A673 (cell line): Measurements from ENCODE around the gene SOD2. TPM values are rescaled to one million over a fixed set of nuclear protein-coding genes. Genes with fewer than 3 reads are reported as not detected.

Experiments used
- BruUV-seq: library from RNA; stranded (reverse); fragments of 400-500 nt; replicated peaks from 2 replicates; lab custom pipeline; 2021; lab: Mats Ljungman, UMichigan
- CTCF ChIA-PET: fragments of 300-600 bp; sonication (Branson Sonifier 250); formaldehyde crosslinking; loops from one replicate; lab custom pipeline; 2022; ENCODE audit warnings: antibody characterized with exemption; lab: Charles Lee
- POLR2A ChIA-PET: fragments of 300-600 bp; sonication (Branson Sonifier 250); formaldehyde crosslinking; loops from one replicate; lab custom pipeline; 2022; ENCODE audit warnings: antibody characterized with exemption; ENCODE audit not compliant: low non-redundant PET; lab: Charles Lee
- DNase-seq: peaks from one replicate; pipeline ENCODE4 v3.0.0-alpha.2; 2015; ENCODE audit warnings: low spot score
- H3K27ac ChIP-seq: fragments of 200-600 bp; sonication (generic); 2 replicates; pipeline ENCODE4 v1.5.1; 2016; ENCODE audit warnings: mixed run types, low read depth, mild to moderate bottlenecking, mixed read lengths, antibody characterized with exemption, low read length; ENCODE audit not compliant: poor library complexity, severe bottlenecking
- H3K27me3 ChIP-seq: fragments of 200-600 bp; sonication (generic); replicated peaks from 2 replicates; pipeline ENCODE4 v1.6.1; 2017; ENCODE audit warnings: mixed run types, low read depth, mild to moderate bottlenecking, mixed read lengths, antibody characterized with exemption, low read length; ENCODE audit not compliant: insufficient read depth, poor library complexity
- H3K36me3 ChIP-seq: fragments of 200-600 bp; sonication (generic); 2 replicates; pipeline ENCODE4 v1.6.1; 2016; ENCODE audit warnings: mixed run types, mild to moderate bottlenecking, mixed read lengths, antibody characterized with exemption, low read length; ENCODE audit not compliant: insufficient read depth, poor library complexity, severe bottlenecking
- H3K4me1 ChIP-seq: fragments of 200-600 bp; sonication (generic); 2 replicates; pipeline ENCODE4 v1.6.1; 2017; ENCODE audit warnings: mixed run types, mild to moderate bottlenecking, mixed read lengths, antibody characterized with exemption, low read length; ENCODE audit not compliant: insufficient read depth, poor library complexity, severe bottlenecking
- H3K4me3 ChIP-seq: fragments of 200-600 bp; sonication (generic); 2 replicates; pipeline ENCODE4 v1.5.1; 2016; ENCODE audit warnings: low read depth, mixed run types, mild to moderate bottlenecking, mixed read lengths, low read length; ENCODE audit not compliant: poor library complexity, severe bottlenecking
- H3K9me3 ChIP-seq: fragments of 200-600 bp; sonication (generic); 2 replicates; pipeline ENCODE4 v1.6.1; 2016; ENCODE audit warnings: mixed run types, low read depth, mild to moderate bottlenecking, mixed read lengths, antibody characterized with exemption, low read length; ENCODE audit not compliant: poor library complexity, severe bottlenecking
- EZH2 ChIP-seq: fragments of 200-600 bp; sonication (generic); IDR thresholded peaks from 2 replicates; pipeline ENCODE4 v1.6.1; 2017; ENCODE audit warnings: borderline replicate concordance, low read depth, mild to moderate bottlenecking, mixed read lengths, antibody characterized with exemption, low read length; ENCODE audit not compliant: poor library complexity, severe bottlenecking
- intact Hi-C: fragments of 100-400 bp; cut with micrococcal nuclease; formaldehyde crosslinking; loops from one replicate; pipeline ENCODE4 v1.10.0; 2022; ENCODE audit not compliant: unreplicated experiment
- total RNA-seq: library from RNA; stranded (reverse); gene quantifications from 2 replicates; pipeline ENCODE4 v1.2.3, GENCODE V29; 2021
- TF ChIP-seq, protein P1 (sequence below): fragments of 300-800, 200-600 bp; sonication (generic); conservative IDR thresholded peaks from 2 replicates; pipeline ENCODE4 v1.5.1; 2017; ENCODE audit warnings: low read depth, mild to moderate bottlenecking, antibody characterized with exemption, low read length, moderate library complexity, mixed read lengths

Gene SOD2
- total RNA-seq, 1 experiment from 2014 or later: 159 TPM

DNA sequence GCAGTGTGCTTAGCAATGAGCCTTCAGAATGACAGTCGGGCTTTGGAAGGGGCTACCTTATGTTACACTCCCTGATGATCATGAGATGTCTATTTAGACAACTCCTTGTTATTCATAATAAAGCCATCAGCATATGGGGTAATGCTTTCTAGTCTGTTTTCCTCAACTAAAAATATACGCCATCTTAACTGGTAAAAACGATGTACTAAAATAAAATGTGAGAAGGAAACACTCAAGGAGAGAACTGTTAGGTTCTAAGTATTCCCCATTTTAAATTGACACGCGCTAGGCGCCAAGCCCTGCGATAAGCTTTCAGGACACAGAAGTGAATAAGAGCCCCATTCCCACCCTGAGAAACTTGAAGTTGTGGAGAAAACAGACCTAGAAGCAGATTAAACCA, 43.6 kb downstream of the SOD2 start:
- Histone ChIP-seq H3K9me3 (no peaks in the 10 kb centered on the region), H3K4me1 (no peaks in the 10 kb centered on the region), H3K36me3 (no peaks in the 10 kb centered on the region), H3K4me3 (no peak overlapping the region), H3K27ac (no peak overlapping the region), H3K27me3 (no peaks in the 10 kb centered on the region)
- no peak for TF ChIP-seq EZH2
- no peak for DNase-seq
- ChIA-PET POLR2A (no interaction called here), CTCF (no interaction called here)
- no TSS peak for BruUV-seq
- intact Hi-C loops: no loop called here

DNA sequence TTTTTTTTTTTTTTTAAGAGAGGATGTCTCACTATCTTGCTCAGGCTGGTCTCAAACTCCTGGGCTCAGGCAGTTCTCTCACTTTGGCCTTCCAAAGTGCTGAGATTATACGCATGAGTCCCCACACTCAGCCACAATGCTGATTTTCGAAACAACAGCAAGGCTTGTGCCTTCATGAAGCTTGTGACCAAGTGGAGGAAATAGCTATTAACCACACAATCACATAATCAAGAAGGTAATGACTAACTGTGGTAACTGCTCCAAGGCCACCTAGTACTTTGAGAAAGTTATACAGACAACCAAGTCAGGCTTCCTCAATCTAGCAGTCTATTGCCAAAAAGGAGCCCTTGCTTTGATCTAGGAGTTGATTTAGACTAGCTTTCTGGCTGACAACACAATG, 46.3 kb downstream of the SOD2 start:
- no peak overlapping the region for H3K27ac ChIP-seq
- no peaks in the 10 kb centered on the region for H3K9me3 ChIP-seq
- TF ChIP-seq EZH2: no peak
- TF ChIP-seq, protein P1, sequence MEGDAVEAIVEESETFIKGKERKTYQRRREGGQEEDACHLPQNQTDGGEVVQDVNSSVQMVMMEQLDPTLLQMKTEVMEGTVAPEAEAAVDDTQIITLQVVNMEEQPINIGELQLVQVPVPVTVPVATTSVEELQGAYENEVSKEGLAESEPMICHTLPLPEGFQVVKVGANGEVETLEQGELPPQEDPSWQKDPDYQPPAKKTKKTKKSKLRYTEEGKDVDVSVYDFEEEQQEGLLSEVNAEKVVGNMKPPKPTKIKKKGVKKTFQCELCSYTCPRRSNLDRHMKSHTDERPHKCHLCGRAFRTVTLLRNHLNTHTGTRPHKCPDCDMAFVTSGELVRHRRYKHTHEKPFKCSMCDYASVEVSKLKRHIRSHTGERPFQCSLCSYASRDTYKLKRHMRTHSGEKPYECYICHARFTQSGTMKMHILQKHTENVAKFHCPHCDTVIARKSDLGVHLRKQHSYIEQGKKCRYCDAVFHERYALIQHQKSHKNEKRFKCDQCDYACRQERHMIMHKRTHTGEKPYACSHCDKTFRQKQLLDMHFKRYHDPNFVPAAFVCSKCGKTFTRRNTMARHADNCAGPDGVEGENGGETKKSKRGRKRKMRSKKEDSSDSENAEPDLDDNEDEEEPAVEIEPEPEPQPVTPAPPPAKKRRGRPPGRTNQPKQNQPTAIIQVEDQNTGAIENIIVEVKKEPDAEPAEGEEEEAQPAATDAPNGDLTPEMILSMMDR: no peak
- intact Hi-C loops: no loop called here
- BruUV-seq: no TSS peak
- no peak for DNase-seq
- H3K36me3 ChIP-seq: no peaks in the 10 kb centered on the region
- no peaks in the 10 kb centered on the region for H3K27me3 ChIP-seq
- POLR2A ChIA-PET: no interaction called here
- H3K4me1 ChIP-seq: no peaks in the 10 kb centered on the region
- CTCF ChIA-PET: no interaction called here
- no peak overlapping the region for H3K4me3 ChIP-seq

DNA sequence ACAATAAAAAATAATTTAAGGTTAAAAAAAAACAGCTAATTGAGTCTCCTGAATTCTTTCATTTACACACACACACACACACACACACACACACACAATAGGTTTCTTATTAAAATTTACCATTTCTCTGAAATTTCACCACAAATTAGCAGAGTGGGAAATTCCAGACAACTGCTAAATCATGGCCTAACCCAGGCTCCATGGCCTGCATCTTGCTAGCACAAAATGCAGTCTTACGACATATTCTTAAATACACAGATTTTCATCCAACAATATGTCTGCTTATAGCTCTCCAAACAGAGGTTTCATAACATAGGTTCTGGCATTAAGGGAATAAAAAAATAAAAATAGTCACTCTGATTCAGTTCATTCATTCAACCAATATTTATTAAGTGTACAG, 46.9 kb downstream of the SOD2 start:
- Histone ChIP-seq H3K9me3 (no peaks in the 10 kb centered on the region), H3K4me3 (no peak overlapping the region), H3K27me3 (no peaks in the 10 kb centered on the region), H3K36me3 (no peaks in the 10 kb centered on the region), H3K27ac (no peak overlapping the region), H3K4me1 (no peaks in the 10 kb centered on the region)
- CTCF ChIA-PET: no interaction called here
- POLR2A ChIA-PET: no interaction called here
- no peak for DNase-seq
- no TSS peak for BruUV-seq
- TF ChIP-seq, protein P1: no peak
- no peak for TF ChIP-seq EZH2
- intact Hi-C loops: no loop called here

DNA sequence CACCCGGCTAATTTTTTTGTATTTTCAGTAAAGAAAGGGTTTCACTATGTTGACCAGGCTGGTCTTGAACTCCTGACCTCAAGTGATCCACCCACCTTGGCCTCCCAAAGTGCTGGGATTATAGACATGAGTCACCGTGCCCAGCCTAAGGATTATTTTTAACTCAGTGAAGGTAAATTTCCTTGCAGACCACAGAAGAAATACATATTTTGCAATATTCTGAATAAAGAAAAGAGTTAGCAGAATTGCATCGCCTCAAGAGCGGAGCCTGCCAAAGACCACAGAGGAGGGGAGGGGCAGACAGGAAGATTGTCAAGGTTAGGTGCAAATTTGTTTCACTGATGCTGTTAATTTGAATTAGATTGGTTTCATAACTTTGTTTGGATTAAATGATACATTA, 47.4 kb downstream of the SOD2 start:
- POLR2A ChIA-PET: no interaction called here
- intact Hi-C loops: no loop called here
- H3K4me1 ChIP-seq: no peaks in the 10 kb centered on the region
- CTCF ChIA-PET: no interaction called here
- BruUV-seq: no TSS peak
- no peaks in the 10 kb centered on the region for H3K27me3 ChIP-seq
- no peaks in the 10 kb centered on the region for H3K36me3 ChIP-seq
- no peak for DNase-seq
- H3K4me3 ChIP-seq: no peak overlapping the region
- no peak for TF ChIP-seq EZH2
- TF ChIP-seq, protein P1: no peak
- no peak overlapping the region for H3K27ac ChIP-seq
- H3K9me3 ChIP-seq: no peaks in the 10 kb centered on the region
